Activated CD8-positive, alpha-beta memory T cell treated with anti-CD3 and anti-CD28 coated beads, Interleukin-2, amount 10 ng/mL, durations not matched to agents 7 days and 5 days (primary cell): ENCODE measurements around the gene EP300. TPM values are rescaled to one million over a fixed set of nuclear protein-coding genes. Genes with fewer than 3 reads are reported as not detected.
"Not testable (repeated sequence)": the region's sequence is repeated elsewhere in the genome, so short reads cannot be mapped to it uniquely, and the experiment has no call there.

Source experiments
- ATAC-seq: fragments of 150-1000 bp; cut with Tn5 transposase; one replicate; pipeline ENCODE4 v1.10.0; 2021; ENCODE audit warnings: moderate library complexity
- CTCF ChIA-PET: fragments of 350-600 bp; sonication (Branson Sonifier 250); formaldehyde crosslinking; loops from one replicate; lab custom pipeline; 2021; ENCODE audit warnings: antibody characterized with exemption; lab: Charles Lee
- DNase-seq: peaks from one replicate; pipeline ENCODE4 v3.0.0-alpha.2; 2020
- H3K27ac Mint-ChIP-seq: one replicate; pipeline ENCODE4 v1.8.0; 2021; ENCODE audit warnings: mild to moderate bottlenecking, mixed read lengths
- H3K27me3 Mint-ChIP-seq: one replicate; pipeline ENCODE4 v1.8.0; 2021; ENCODE audit warnings: mixed read lengths
- H3K36me3 Mint-ChIP-seq: one replicate; pipeline ENCODE4 v1.8.0; 2021; ENCODE audit warnings: mild to moderate bottlenecking, mixed read lengths
- H3K4me1 Mint-ChIP-seq: one replicate; pipeline ENCODE4 v1.8.0; 2021; ENCODE audit warnings: mixed read lengths
- H3K4me3 Mint-ChIP-seq: one replicate; pipeline ENCODE4 v1.8.0; 2021; ENCODE audit warnings: mild to moderate bottlenecking, moderate library complexity, mixed read lengths
- H3K9me3 Mint-ChIP-seq: one replicate; pipeline ENCODE4 v1.8.0; 2022; ENCODE audit warnings: low read depth, mixed read lengths
- total RNA-seq, 2 experiments: library from RNA; stranded (reverse); gene quantifications; one replicate each; pipeline ENCODE4 v1.2.3, GENCODE V29; 2021

The EP300 gene
- total RNA-seq, 2 experiments from 2014 or later: 61.1 to 61.9 TPM

GRCh38 chr22:41140365-41140957, 48.1 kb downstream of the EP300 start:
- CTCF ChIA-PET: interaction anchor here (0.6 kb wide), 1 partner anchor 136 kb away, joined by 3 read pairs; no protein-coding TSS in a partner anchor
- H3K4me3 Mint-ChIP-seq: no peak overlapping the region
- ATAC-seq (no peak), DNase-seq (no peak)
- peaks cover 52% of the 10 kb centered on the region for H3K36me3 Mint-ChIP-seq
- no peaks in the 10 kb centered on the region for H3K4me1 Mint-ChIP-seq
- no peak overlapping the region for H3K27ac Mint-ChIP-seq
- no peaks in the 10 kb centered on the region for H3K9me3 Mint-ChIP-seq
- H3K27me3 Mint-ChIP-seq: no peaks in the 10 kb centered on the region

- H3K27me3 Mint-ChIP-seq, DNase-seq, H3K27ac Mint-ChIP-seq, H3K4me3 Mint-ChIP-seq, H3K9me3 Mint-ChIP-seq, H3K4me1 Mint-ChIP-seq, ATAC-seq: not testable (repeated sequence)
- H3K36me3 Mint-ChIP-seq: peaks cover 57% of the 10 kb centered on the region
- CTCF ChIA-PET: interaction anchor here (2.7 kb wide), 1 partner anchor 223 kb away, joined by 7 read pairs; no protein-coding TSS in a partner anchor
Measured at GRCh38 chr22:41145921-41146320, 53.5 kb downstream of the EP300 start.

- ATAC-seq: no peak
- peaks cover 60% of the 10 kb centered on the region for H3K36me3 Mint-ChIP-seq
- CTCF ChIA-PET: interaction anchor here (2.7 kb wide), 1 partner anchor 223 kb away, joined by 7 read pairs; no protein-coding TSS in a partner anchor
Measured at GRCh38 chr22:41146573-41146972, 54.2 kb downstream of the EP300 start.

GRCh38 chr22:41147722-41148121, 55.3 kb downstream of the EP300 start:
- H3K27ac Mint-ChIP-seq: no peak overlapping the region
- H3K4me3 Mint-ChIP-seq: no peak overlapping the region
- no peaks in the 10 kb centered on the region for H3K9me3 Mint-ChIP-seq
- peaks cover 60% of the 10 kb centered on the region for H3K36me3 Mint-ChIP-seq
- CTCF ChIA-PET: no interaction called here
- H3K4me1 Mint-ChIP-seq: no peaks in the 10 kb centered on the region
- no peak for ATAC-seq
- no peak for DNase-seq
- no peaks in the 10 kb centered on the region for H3K27me3 Mint-ChIP-seq

More at GRCh38 chr22:41146573-41146972, 54.2 kb downstream of the EP300 start:
- no peak for DNase-seq
- no peak overlapping the region for H3K27ac Mint-ChIP-seq
- H3K27me3 Mint-ChIP-seq: no peaks in the 10 kb centered on the region
- H3K4me3 Mint-ChIP-seq: no peak overlapping the region
- H3K9me3 Mint-ChIP-seq: no peaks in the 10 kb centered on the region
- H3K4me1 Mint-ChIP-seq: no peaks in the 10 kb centered on the region

- DNase-seq (no peak), ATAC-seq (no peak)
- H3K4me3 Mint-ChIP-seq: no peak overlapping the region
- CTCF ChIA-PET: interaction anchor here (0.6 kb wide), 1 partner anchor 176 kb away, joined by 3 read pairs; no protein-coding TSS in a partner anchor
- H3K27me3 Mint-ChIP-seq: no peaks in the 10 kb centered on the region
- H3K27ac Mint-ChIP-seq: no peak overlapping the region
- H3K9me3 Mint-ChIP-seq: no peaks in the 10 kb centered on the region
- no peaks in the 10 kb centered on the region for H3K4me1 Mint-ChIP-seq
- H3K36me3 Mint-ChIP-seq: peaks cover 74% of the 10 kb centered on the region
Measured at GRCh38 chr22:41152902-41153301, 60.5 kb downstream of the EP300 start.

- CTCF ChIA-PET: interaction anchor here (2.3 kb wide), 1 partner anchor 80 kb away, joined by 8 read pairs; no protein-coding TSS in a partner anchor
- ATAC-seq: no peak
- H3K27ac Mint-ChIP-seq: no peak overlapping the region
- peaks cover 70% of the 10 kb centered on the region for H3K36me3 Mint-ChIP-seq
- H3K9me3 Mint-ChIP-seq: no peaks in the 10 kb centered on the region
- no peaks in the 10 kb centered on the region for H3K4me1 Mint-ChIP-seq
- no peak for DNase-seq
- no peak overlapping the region for H3K4me3 Mint-ChIP-seq
- H3K27me3 Mint-ChIP-seq: no peaks in the 10 kb centered on the region
Measured at GRCh38 chr22:41157083-41157482, 64.7 kb downstream of the EP300 start.

- CTCF ChIA-PET: interaction anchor here (1.0 kb wide), 1 partner anchor 68 kb away, joined by 3 read pairs; no protein-coding TSS in a partner anchor
- DNase-seq (no peak), ATAC-seq (no peak)
- peaks cover 44% of the 10 kb centered on the region for H3K36me3 Mint-ChIP-seq
- no peak overlapping the region for H3K4me3 Mint-ChIP-seq
- no peaks in the 10 kb centered on the region for H3K9me3 Mint-ChIP-seq
- no peak overlapping the region for H3K27ac Mint-ChIP-seq
- H3K27me3 Mint-ChIP-seq: no peaks in the 10 kb centered on the region
- no peaks in the 10 kb centered on the region for H3K4me1 Mint-ChIP-seq
Measured at GRCh38 chr22:41169157-41169556, 76.8 kb downstream of the EP300 start.

- ATAC-seq (no peak), DNase-seq (no peak)
- peaks cover 6% of the 10 kb centered on the region for H3K4me1 Mint-ChIP-seq
- H3K27me3 Mint-ChIP-seq: no peaks in the 10 kb centered on the region
- no peak overlapping the region for H3K27ac Mint-ChIP-seq
- CTCF ChIA-PET: interaction anchor here (1.1 to 2.5 kb wide), 3 partner anchors 13 to 65 kb away, joined by 3 to 10 read pairs (median 6); no protein-coding TSS in a partner anchor
- H3K36me3 Mint-ChIP-seq: peaks cover 60% of the 10 kb centered on the region
- H3K4me3 Mint-ChIP-seq: no peak overlapping the region
- H3K9me3 Mint-ChIP-seq: no peaks in the 10 kb centered on the region
Measured at GRCh38 chr22:41171996-41172395, 79.6 kb downstream of the EP300 start.

GRCh38 chr22:41175546-41175945, 83.2 kb downstream of the EP300 start:
- H3K36me3 Mint-ChIP-seq: peaks cover 59% of the 10 kb centered on the region
- no peak overlapping the region for H3K4me3 Mint-ChIP-seq
- no peak overlapping the region for H3K27ac Mint-ChIP-seq
- ATAC-seq (no peak), DNase-seq (no peak)
- CTCF ChIA-PET: no interaction called here
- H3K4me1 Mint-ChIP-seq: peaks cover 6% of the 10 kb centered on the region
- no peaks in the 10 kb centered on the region for H3K9me3 Mint-ChIP-seq
- H3K27me3 Mint-ChIP-seq: no peaks in the 10 kb centered on the region

- Mint-ChIP-seq H3K27me3 (no peaks in the 10 kb centered on the region), H3K27ac (no peak overlapping the region), H3K9me3 (no peaks in the 10 kb centered on the region), H3K4me3 (no peak overlapping the region), H3K4me1 (peaks cover 6% of the 10 kb centered on the region), H3K36me3 (peaks cover 56% of the 10 kb centered on the region)
- ATAC-seq (no peak), DNase-seq (peak; percentile 37)
- CTCF ChIA-PET: no interaction called here
Measured at GRCh38 chr22:41177040-41177621, 84.7 kb downstream of the EP300 start.

GRCh38 chr22:41177622-41178424, 85.4 kb downstream of the EP300 start:
- Mint-ChIP-seq H3K27ac (no peak overlapping the region), H3K9me3 (no peaks in the 10 kb centered on the region), H3K4me3 (no peak overlapping the region), H3K4me1 (peaks cover 6% of the 10 kb centered on the region), H3K36me3 (peaks cover 54% of the 10 kb centered on the region), H3K27me3 (no peaks in the 10 kb centered on the region)
- CTCF ChIA-PET: no interaction called here
- ATAC-seq: no peak
- DNase-seq: peak; percentile 29

- no peak overlapping the region for H3K27ac Mint-ChIP-seq
- ATAC-seq: no peak
- no peaks in the 10 kb centered on the region for H3K9me3 Mint-ChIP-seq
- peak; percentile 12 for DNase-seq
- CTCF ChIA-PET: no interaction called here
- peaks cover 6% of the 10 kb centered on the region for H3K4me1 Mint-ChIP-seq
- H3K36me3 Mint-ChIP-seq: peaks cover 48% of the 10 kb centered on the region
- no peaks in the 10 kb centered on the region for H3K27me3 Mint-ChIP-seq
- no peak overlapping the region for H3K4me3 Mint-ChIP-seq
Measured at GRCh38 chr22:41178425-41178975, 86.1 kb downstream of the EP300 start.

GRCh38 chr22:41180362-41180761, 88.0 kb downstream of the EP300 start:
- CTCF ChIA-PET: interaction anchor here (0.8 to 1.3 kb wide), 4 partner anchors 10 to 281 kb away, joined by 3 to 6 read pairs (median 4); no protein-coding TSS in a partner anchor
- H3K4me1 Mint-ChIP-seq, ATAC-seq, H3K9me3 Mint-ChIP-seq, H3K27me3 Mint-ChIP-seq, H3K27ac Mint-ChIP-seq, H3K4me3 Mint-ChIP-seq: not testable (repeated sequence)
- peaks cover 39% of the 10 kb centered on the region for H3K36me3 Mint-ChIP-seq
- peak; percentile 15 for DNase-seq
